GM19025 (cell line): Measurements from ENCODE around the gene DNAJC5.
"Not testable (repeated sequence)": the region's sequence is repeated elsewhere in the genome, so short reads cannot be mapped to it uniquely, and the experiment has no call there.

Experiments
- ATAC-seq: cut with Tn5 transposase; IDR thresholded peaks from one replicate; pipeline ENCODE4 v1.9.1; 2021; ENCODE audit warnings: mild to moderate bottlenecking, low read depth, moderate library complexity; ENCODE audit not compliant: unreplicated experiment

Gene DNAJC5

GRCh38 chr20:63894358-63895201 lies at the start of gene DNAJC5:
TSS of gene DNAJC5 (plus strand) at chr20:63895126. CDS start at chr20:63928346, 33,220 bp downstream.
- peak; percentile 95 for ATAC-seq

GRCh38 chr20:63846128-63846771 lies 48.7 kb upstream of the DNAJC5 start:
- ATAC-seq = no peak

GRCh38 chr20:63846888-63847236 lies 48.1 kb upstream of the DNAJC5 start:
- ATAC-seq = no peak

- ATAC-seq = no peak
Measured at GRCh38 chr20:63847237-63848002, 47.5 kb upstream of the DNAJC5 start.

- no peak for ATAC-seq
Measured at GRCh38 chr20:63848003-63848911, 46.7 kb upstream of the DNAJC5 start.

- ATAC-seq = peak; percentile 61
Measured at GRCh38 chr20:63850689-63851547, 44.0 kb upstream of the DNAJC5 start.

- not testable (repeated sequence) for ATAC-seq
Measured at GRCh38 chr20:63851548-63851943, 43.4 kb upstream of the DNAJC5 start.

- ATAC-seq = not testable (repeated sequence)
Measured at GRCh38 chr20:63853733-63854068, 41.2 kb upstream of the DNAJC5 start.

GRCh38 chr20:63854069-63854765 lies 40.7 kb upstream of the DNAJC5 start:
- ATAC-seq = no peak

GRCh38 chr20:63854766-63855362 lies 40.1 kb upstream of the DNAJC5 start:
- ATAC-seq = no peak

GRCh38 chr20:63855363-63856097 lies 39.4 kb upstream of the DNAJC5 start:
- no peak for ATAC-seq

- ATAC-seq = no peak
Measured at GRCh38 chr20:63856098-63856511, 38.8 kb upstream of the DNAJC5 start.

GRCh38 chr20:63857764-63858392 lies 37.0 kb upstream of the DNAJC5 start:
- no peak for ATAC-seq

GRCh38 chr20:63858393-63859165 lies 36.3 kb upstream of the DNAJC5 start:
- no peak for ATAC-seq

- no peak for ATAC-seq
Measured at GRCh38 chr20:63859166-63859699, 35.7 kb upstream of the DNAJC5 start.

- ATAC-seq = no peak
Measured at GRCh38 chr20:63860325-63861051, 34.4 kb upstream of the DNAJC5 start.
